Activated CD4-positive, alpha-beta T cell treated with anti-CD3 and anti-CD28 coated beads for 4 hours (primary cell): ENCODE data around the gene TBC1D1.

ENCODE experiments used
- DNase-seq, 2 donors: peaks; one replicate each; pipeline ENCODE4 v3.0.0-alpha.2; 2020

TBC1D1 gene

GRCh38 chr4:37928426-37929416, 37.8 kb downstream of the TBC1D1 start:
- DNase-seq = no peak

GRCh38 chr4:37934096-37934495, 43.2 kb downstream of the TBC1D1 start:
- no peak for DNase-seq

- no peak for DNase-seq
These were observed 43.7 kb downstream of the TBC1D1 start for GRCh38 chr4:37934609-37935008.

GRCh38 chr4:37935026-37935425, 44.1 kb downstream of the TBC1D1 start:
- DNase-seq = no peak

- DNase-seq = no peak
These were observed 46.1 kb downstream of the TBC1D1 start for GRCh38 chr4:37936889-37937498.

- no peak for DNase-seq
These were observed 47.3 kb downstream of the TBC1D1 start for GRCh38 chr4:37938208-37938607.

GRCh38 chr4:37946503-37947179, 55.8 kb downstream of the TBC1D1 start:
- no peak for DNase-seq

- DNase-seq = no peak
These were observed 57.7 kb downstream of the TBC1D1 start for GRCh38 chr4:37948542-37948941.

- no peak for DNase-seq
These were observed 58.9 kb downstream of the TBC1D1 start for GRCh38 chr4:37949636-37950426.

GRCh38 chr4:37951461-37952352, 60.8 kb downstream of the TBC1D1 start:
- no peak for DNase-seq

- no peak for DNase-seq
These were observed 62.3 kb downstream of the TBC1D1 start for GRCh38 chr4:37953156-37953555.

GRCh38 chr4:37953620-37954293, 62.9 kb downstream of the TBC1D1 start:
- DNase-seq = peak in 1 of 2 donors; percentile 12

GRCh38 chr4:37956941-37957340, 66.1 kb downstream of the TBC1D1 start:
- no peak for DNase-seq

GRCh38 chr4:37958932-37959331, 68.0 kb downstream of the TBC1D1 start:
- DNase-seq = no peak

- no peak for DNase-seq
These were observed 69.2 kb downstream of the TBC1D1 start, which contains the start of gene PTTG2 for GRCh38 chr4:37960098-37960497. TSS of gene PTTG2 (plus strand) at chr4:37960398. CDS start at chr4:37960435, 37 bp downstream.

- no peak for DNase-seq
These were observed 70.0 kb downstream of the TBC1D1 start for GRCh38 chr4:37960679-37961450.

GRCh38 chr4:37964734-37965457, 74.0 kb downstream of the TBC1D1 start:
- DNase-seq = no peak

GRCh38 chr4:37966044-37966443, 75.2 kb downstream of the TBC1D1 start:
- no peak for DNase-seq

- DNase-seq = no peak
These were observed 76.9 kb downstream of the TBC1D1 start for GRCh38 chr4:37967736-37968135.
